DMS114 treated with DMSO at 0.1 percent for 48 hours (cell line): Measurements from ENCODE around the gene STAT6.
"Not testable (repeated sequence)": the region's sequence is repeated elsewhere in the genome, so short reads cannot be mapped to it uniquely, and the experiment has no call there.

Experiments
- DNase-seq: peaks from one replicate; lab custom pipeline; 2025; ENCODE audit not compliant: unreplicated experiment; lab: John Stamatoyannopoulos, UW

STAT6 gene

GRCh38 chr12:57126561-57126960, 15.4 kb upstream of the STAT6 start:
- DNase-seq: no peak

- DNase-seq: no peak
Observed at GRCh38 chr12:57126061-57126460, 14.9 kb upstream of the STAT6 start.

GRCh38 chr12:57124261-57124877, 13.2 kb upstream of the STAT6 start:
- DNase-seq: peak; percentile 77

GRCh38 chr12:57123813-57124212, 12.7 kb upstream of the STAT6 start:
- DNase-seq: no peak

GRCh38 chr12:57120718-57121117, 9.6 kb upstream of the STAT6 start:
- DNase-seq: not testable (repeated sequence)

GRCh38 chr12:57119294-57120085, 8.3 kb upstream of the STAT6 start:
- no peak for DNase-seq

- DNase-seq: no peak
Observed at GRCh38 chr12:57118711-57119271, 7.6 kb upstream of the STAT6 start.

DNA sequence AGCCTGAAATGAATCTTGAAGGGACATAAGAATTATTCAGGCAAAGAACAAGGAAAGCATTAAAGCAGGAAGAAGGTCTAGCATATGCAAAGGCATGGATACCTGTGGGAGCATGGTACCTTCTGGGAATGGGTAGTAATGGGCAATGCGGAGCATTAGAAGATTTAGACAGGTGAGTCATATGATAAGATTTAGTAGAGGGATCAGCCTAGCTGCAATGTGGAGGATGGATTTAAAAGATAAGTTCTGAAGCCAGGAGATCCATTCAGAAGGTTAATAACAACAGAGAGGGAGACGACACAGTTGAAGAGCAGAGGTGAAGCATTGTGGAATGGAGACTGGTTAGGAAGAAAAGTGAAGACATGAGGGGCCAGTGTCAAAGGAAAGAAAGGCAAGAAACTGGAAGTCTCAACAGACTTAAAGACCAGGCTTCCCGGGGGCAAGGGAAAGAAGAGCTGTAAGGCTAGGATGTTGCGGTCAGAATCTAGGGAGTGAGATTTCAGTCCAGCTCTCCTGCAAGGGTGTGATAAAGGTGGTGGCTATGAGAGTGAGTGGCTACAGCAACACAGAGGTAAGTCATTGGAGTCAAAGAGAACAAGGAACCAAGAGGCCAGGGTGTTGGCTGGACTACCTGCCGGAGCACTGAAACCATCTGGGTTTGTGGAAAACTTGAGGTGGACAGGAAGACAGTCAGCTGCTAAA, 5.6 kb upstream of the STAT6 start:
- no peak for DNase-seq

GRCh38 chr12:57112492-57113294, 1.5 kb upstream of the STAT6 start:
- DNase-seq: no peak

DNA sequence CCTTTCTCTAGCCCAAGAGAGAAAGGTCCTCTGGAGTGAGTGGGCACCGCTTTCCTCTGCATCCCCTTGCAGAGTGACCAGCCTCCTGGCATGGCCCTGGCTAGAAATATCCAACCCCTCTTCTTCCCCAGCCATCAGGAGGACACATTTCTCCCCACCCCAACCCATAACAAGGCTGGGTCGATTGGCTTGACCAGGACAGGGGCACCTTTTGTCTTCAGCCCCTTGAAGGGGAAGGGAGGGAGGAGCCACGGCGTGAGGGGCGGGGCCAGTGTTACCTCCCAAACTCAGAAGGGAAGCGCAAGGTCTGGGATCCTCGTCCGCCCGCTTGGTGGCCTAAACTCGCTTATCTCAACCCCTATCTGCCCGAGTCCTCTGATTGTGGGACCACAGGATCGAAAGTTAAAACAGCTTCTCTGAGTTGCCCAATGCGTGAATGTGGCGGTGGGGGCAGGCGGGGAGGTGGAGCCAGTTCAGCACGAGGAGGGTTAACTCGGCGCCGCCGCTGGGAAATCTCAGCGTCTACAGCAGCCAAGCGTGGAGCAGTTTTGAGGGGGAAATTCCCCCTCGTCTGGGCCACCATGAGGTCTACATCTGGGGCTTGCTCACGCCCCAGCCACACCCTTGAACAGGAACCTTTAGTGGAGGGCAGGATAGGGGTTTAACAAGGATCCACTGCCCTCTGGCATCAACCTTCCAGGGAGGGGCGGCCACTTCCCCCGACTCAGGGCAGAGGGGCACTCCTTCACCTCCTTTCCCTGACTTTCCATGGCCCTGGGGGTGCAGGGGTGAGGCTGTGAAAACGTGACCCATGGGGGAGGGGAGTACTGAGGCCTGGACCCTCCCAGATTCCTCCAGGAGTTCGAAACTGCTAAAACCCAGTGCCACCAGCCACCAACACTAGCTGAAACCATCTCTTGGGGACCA, 795 bp downstream of the STAT6 start:
- peak; percentile 54 for DNase-seq

DNA sequence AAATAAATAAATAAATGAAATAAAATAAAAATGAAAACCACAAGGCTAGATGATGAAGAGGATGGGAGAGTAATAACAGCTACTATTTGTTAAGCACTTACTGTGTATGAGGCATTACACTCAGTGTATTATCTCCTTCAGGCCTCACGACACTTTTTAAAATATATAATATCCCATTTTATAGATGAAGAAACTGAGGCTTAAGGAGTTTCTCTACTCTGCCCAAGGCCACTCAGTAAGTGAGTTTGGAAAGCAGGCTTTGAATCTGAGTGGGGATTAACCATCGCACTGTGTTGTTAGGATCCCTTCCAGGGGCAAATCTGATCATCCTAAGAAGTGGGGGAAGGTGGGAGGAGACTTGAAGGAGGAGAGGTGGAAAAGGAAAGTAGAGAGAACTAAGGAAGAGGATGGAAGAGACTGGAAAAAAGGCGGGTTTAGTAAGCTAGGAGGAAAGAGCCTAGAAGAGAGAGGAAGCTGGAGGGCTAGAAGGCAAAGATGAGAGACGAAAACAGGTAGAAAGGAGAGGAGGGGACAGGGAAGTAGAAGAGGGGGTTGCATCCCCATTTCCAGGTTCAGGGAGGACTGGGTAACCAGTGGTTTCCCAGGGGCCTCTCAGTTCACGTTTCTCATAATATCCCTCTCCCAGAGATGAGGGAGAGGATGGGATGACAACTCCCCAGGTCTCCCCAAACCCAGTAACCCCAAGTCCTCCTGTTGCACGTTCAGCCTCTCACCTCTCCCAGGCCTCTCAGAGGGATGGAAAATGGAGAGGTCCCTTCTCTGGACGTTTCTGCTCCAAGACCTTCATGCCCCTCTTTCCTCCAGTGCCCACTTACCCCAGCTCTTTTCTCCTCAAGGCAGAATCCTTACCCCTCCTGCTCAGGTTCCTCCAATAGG, 1.7 kb downstream of the STAT6 start:
- DNase-seq: no peak

DNA sequence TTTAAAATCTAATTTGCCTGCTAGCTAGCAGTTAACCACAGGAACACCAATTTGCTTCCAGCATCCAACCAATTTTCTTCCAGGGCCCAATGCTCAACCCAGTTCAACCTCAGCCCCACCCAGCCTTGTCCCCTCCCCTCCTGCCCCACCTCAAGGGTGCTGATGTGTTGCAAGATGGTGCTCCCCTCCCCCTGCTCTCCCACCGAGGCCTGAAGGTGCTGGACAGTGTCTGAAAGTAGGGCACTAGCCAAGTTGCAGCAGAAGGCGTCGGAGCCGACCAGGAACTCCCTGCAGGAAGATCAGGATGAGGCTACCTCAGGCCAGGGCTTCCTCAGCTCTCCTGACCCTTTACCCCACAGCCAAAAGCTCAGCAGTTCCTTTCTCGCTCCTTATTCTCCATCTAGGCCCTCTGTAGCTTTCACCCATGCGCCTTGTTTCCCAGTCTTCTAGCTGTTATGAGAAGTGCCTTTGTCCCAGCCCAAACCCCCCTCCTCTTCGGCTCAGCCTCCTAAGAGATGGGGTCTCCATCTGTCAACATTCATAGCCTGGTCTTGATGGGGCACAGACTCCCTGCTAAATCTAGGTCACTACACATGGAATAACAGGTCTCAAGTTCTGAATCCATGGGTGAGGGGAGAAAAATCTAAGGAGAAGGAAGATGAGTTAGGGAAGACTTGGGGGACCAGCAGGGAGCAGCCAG, 3.6 kb downstream of the STAT6 start:
- DNase-seq: no peak

- no peak for DNase-seq
Observed at GRCh38 chr12:57106021-57106708, 5.0 kb downstream of the STAT6 start.

- DNase-seq: no peak
Observed at GRCh38 chr12:57105011-57105753, 6.0 kb downstream of the STAT6 start.

DNA sequence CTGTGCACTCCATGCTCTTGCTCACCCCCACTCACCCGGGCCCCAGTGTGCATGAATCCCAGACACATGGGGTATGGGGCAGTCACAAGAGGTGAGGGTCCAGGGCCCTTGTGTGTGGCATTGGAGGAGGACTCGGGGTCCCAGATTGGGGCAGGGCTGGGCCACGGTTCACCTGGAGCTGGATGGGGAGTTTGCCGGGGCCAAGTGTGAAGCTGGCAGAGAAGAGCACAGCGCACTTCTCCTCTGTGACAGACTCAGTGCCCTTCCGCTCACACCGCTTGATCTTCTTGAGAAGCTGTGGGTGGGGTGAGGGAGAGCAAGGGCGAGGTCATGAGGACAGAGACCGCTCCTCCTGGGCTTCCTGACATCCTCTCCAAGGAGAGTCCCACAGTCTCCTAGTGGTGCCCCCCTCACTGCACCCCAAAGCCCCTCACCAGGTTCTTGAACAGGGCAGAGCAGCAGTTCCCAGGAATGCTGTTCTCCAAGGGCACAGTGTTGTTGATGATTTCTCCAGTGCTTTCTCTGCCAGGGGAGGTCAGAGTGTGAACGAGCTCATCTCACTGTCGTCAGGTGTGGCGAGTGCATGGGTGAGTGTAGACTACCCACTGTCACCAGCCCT, 6.8 kb downstream of the STAT6 start:
- DNase-seq: no peak

DNA sequence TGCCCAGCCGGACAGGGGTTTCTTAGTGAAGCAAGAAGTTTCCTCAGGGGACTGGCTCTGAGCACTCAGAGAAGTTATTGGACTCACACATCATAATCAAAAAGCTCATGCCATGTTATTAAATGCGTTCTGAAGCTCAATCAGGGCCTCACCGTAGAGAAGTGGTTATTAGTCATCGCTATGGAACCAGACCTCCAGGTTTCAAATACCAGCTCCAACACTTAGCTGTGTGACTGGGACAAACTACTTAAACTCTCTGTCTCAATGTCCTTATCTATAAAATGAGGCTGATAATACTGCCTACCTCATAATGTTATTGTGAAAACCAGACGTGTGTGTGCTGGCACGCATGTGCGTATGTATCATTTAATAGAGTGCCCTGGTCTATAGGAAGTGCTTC, 7.3 kb downstream of the STAT6 start:
- DNase-seq: no peak
